H9 (cell line): ENCODE results near the gene ADGRL3. TPM values are rescaled to one million over a fixed set of nuclear protein-coding genes. Genes with fewer than 3 reads are reported as not detected.

Experiments used
- DNase-seq: peaks from one replicate; pipeline ENCODE4 v3.0.0-alpha.2; 2017
- H2AFZ ChIP-seq: one replicate; pipeline ENCODE4 v1.6.1; 2013; ENCODE audit warnings: mild to moderate bottlenecking, low read length, control low read depth, moderate library complexity
- H2AK5ac ChIP-seq: 2 replicates; pipeline ENCODE4 v1.6.1; 2013; ENCODE audit warnings: low read length, control low read depth, mixed read lengths; ENCODE audit not compliant: insufficient read length
- H2BK120ac ChIP-seq: one replicate; pipeline ENCODE4 v1.6.1; 2013; ENCODE audit warnings: low read depth, mild to moderate bottlenecking, low read length, control low read depth, inconsistent platforms; ENCODE audit not compliant: poor library complexity, severe bottlenecking
- H2BK12ac ChIP-seq: 2 replicates; pipeline ENCODE4 v1.6.1; 2013; ENCODE audit warnings: low read length, control low read depth, mixed read lengths, low read depth; ENCODE audit not compliant: insufficient read length
- H2BK15ac ChIP-seq: 2 replicates; pipeline ENCODE4 v1.6.1; 2013; ENCODE audit warnings: low read depth, low read length, control low read depth
- H2BK20ac ChIP-seq: one replicate; pipeline ENCODE4 v1.6.1; 2013; ENCODE audit warnings: low read depth, mild to moderate bottlenecking, low read length, control low read depth, inconsistent platforms; ENCODE audit not compliant: poor library complexity, severe bottlenecking
- H2BK5ac ChIP-seq: 2 replicates; pipeline ENCODE4 v1.6.1; 2013; ENCODE audit warnings: low read length, control low read depth, mixed read lengths; ENCODE audit not compliant: insufficient read length
- H3K14ac ChIP-seq: 2 replicates; pipeline ENCODE4 v1.6.1; 2013; ENCODE audit warnings: low read length, control low read depth; ENCODE audit not compliant: insufficient read depth
- H3K18ac ChIP-seq: 2 replicates; pipeline ENCODE4 v1.6.1; 2013; ENCODE audit warnings: low read depth, mild to moderate bottlenecking, mixed read lengths, low read length, control low read depth; ENCODE audit not compliant: insufficient read length
- H3K23ac ChIP-seq: 2 replicates; pipeline ENCODE4 v1.6.1; 2013; ENCODE audit warnings: low read length, control low read depth, mixed read lengths, low read depth; ENCODE audit not compliant: insufficient read length
- H3K23me2 ChIP-seq: 2 replicates; pipeline ENCODE4 v1.6.1; 2013; ENCODE audit warnings: low read depth, mild to moderate bottlenecking, mixed read lengths, low read length, control low read depth; ENCODE audit not compliant: insufficient read length, poor library complexity, severe bottlenecking
- H3K27ac ChIP-seq: 2 replicates; pipeline ENCODE4 v1.5.1; 2013; ENCODE audit warnings: low read length, control low read depth, mixed read lengths, low read depth; ENCODE audit not compliant: insufficient read length
- H3K27me3 ChIP-seq: 2 replicates; pipeline ENCODE4 v1.6.1; 2013; ENCODE audit warnings: low read length, control low read depth, inconsistent platforms; ENCODE audit not compliant: insufficient read depth
- H3K4ac ChIP-seq: 2 replicates; pipeline ENCODE4 v1.6.1; 2013; ENCODE audit warnings: low read depth, mild to moderate bottlenecking, control low read depth, inconsistent platforms, low read length, moderate library complexity
- H3K4me1 ChIP-seq: 2 replicates; pipeline ENCODE4 v1.6.1; 2013; ENCODE audit warnings: low read length, control low read depth, inconsistent platforms; ENCODE audit not compliant: insufficient read depth
- H3K4me2 ChIP-seq: 2 replicates; pipeline ENCODE4 v1.6.1; 2013; ENCODE audit warnings: low read length, control low read depth, mixed read lengths; ENCODE audit not compliant: insufficient read length, insufficient read depth
- H3K56ac ChIP-seq: 2 replicates; pipeline ENCODE4 v1.6.1; 2013; ENCODE audit warnings: low read depth, mild to moderate bottlenecking, mixed read lengths, low read length, control low read depth; ENCODE audit not compliant: insufficient read length
- H3K79me1 ChIP-seq: 2 replicates; pipeline ENCODE4 v1.6.1; 2013; ENCODE audit warnings: low read depth, mild to moderate bottlenecking, moderate library complexity, low read length, control low read depth, inconsistent platforms; ENCODE audit not compliant: insufficient read depth, poor library complexity, severe bottlenecking
- H3K79me2 ChIP-seq: 2 replicates; pipeline ENCODE4 v1.6.1; 2013; ENCODE audit warnings: low read length, control low read depth, inconsistent platforms; ENCODE audit not compliant: insufficient read depth
- H3K9ac ChIP-seq: 2 replicates; pipeline ENCODE4 v1.6.1; 2013; ENCODE audit warnings: low read length, control low read depth, mixed read lengths; ENCODE audit not compliant: insufficient read length; ENCODE audit errors: extremely low read depth
- H3K9me3 ChIP-seq: one replicate; pipeline ENCODE4 v1.6.1; 2013; ENCODE audit warnings: low read depth, low read length, inconsistent platforms; ENCODE audit not compliant: control insufficient read depth
- H3T11ph ChIP-seq: one replicate; pipeline ENCODE4 v1.6.1; 2013; ENCODE audit warnings: mild to moderate bottlenecking, low read length, control low read depth, inconsistent platforms
- H4K20me1 ChIP-seq: one replicate; pipeline ENCODE4 v1.6.1; 2013; ENCODE audit not compliant: control insufficient read depth, insufficient read length, insufficient read depth
- H4K5ac ChIP-seq: 2 replicates; pipeline ENCODE4 v1.6.1; 2013; ENCODE audit warnings: low read depth, mild to moderate bottlenecking, mixed read lengths, low read length, control low read depth; ENCODE audit not compliant: insufficient read length
- H4K8ac ChIP-seq: replicated peaks from 2 replicates; pipeline ENCODE4 v1.6.1; 2013; ENCODE audit warnings: low read length, control low read depth, mixed read lengths, low read depth; ENCODE audit not compliant: insufficient read length
- H4K91ac ChIP-seq: 2 replicates; pipeline ENCODE4 v1.6.1; 2013; ENCODE audit warnings: low read depth, mild to moderate bottlenecking, moderate library complexity, mixed read lengths, low read length, control low read depth; ENCODE audit not compliant: insufficient read length
- H3K27ac Mint-ChIP-seq, 3 experiments: 2 replicates in 2 of 3; 3 replicates in 1 of 3; pipeline ENCODE4 v1.8.0; 2020 to 2021; ENCODE audit warnings: mixed read lengths in 3 of 3, mild to moderate bottlenecking in 1 of 3, moderate library complexity in 1 of 3
- H3K27me3 Mint-ChIP-seq: 2 replicates; pipeline ENCODE4 v1.8.0; 2021; ENCODE audit warnings: low read depth, mild to moderate bottlenecking, moderate library complexity, mixed read lengths
- H3K36me3 Mint-ChIP-seq, 3 experiments: 2 replicates in 2 of 3; 3 replicates in 1 of 3; pipeline ENCODE4 v1.8.0; 2020 to 2021; ENCODE audit warnings: low read depth in 3 of 3, mixed read lengths in 3 of 3; ENCODE audit not compliant: insufficient read depth in 1 of 3
- H3K4me1 Mint-ChIP-seq, 2 experiments: 2 replicates each; pipeline ENCODE4 v1.8.0; 2020; ENCODE audit warnings: mixed read lengths in 2 of 2
- H3K4me3 Mint-ChIP-seq, 2 experiments: 2 replicates in 1 of 2; 3 replicates in 1 of 2; pipeline ENCODE4 v1.8.0; 2020 to 2021; ENCODE audit warnings: mild to moderate bottlenecking in 2 of 2, mixed read lengths in 2 of 2, moderate library complexity in 1 of 2
- H3K9me3 Mint-ChIP-seq, 2 experiments: 2 replicates in 1 of 2; 3 replicates in 1 of 2; pipeline ENCODE4 v1.8.0; 2020; ENCODE audit warnings: mild to moderate bottlenecking in 2 of 2, mixed read lengths in 2 of 2, moderate library complexity in 1 of 2
- CTCF ChIP-seq: fragments of 200-600 bp; sonication (generic); conservative IDR thresholded peaks from 3 replicates; pipeline ENCODE4 v1.8.0; 2021; ENCODE audit warnings: antibody characterized with exemption, mild to moderate bottlenecking
- WGBS: extraction: QIAGEN DNeasy Blood & Tissue Kit; methylation state at CpG from one replicate; pipeline ENCODE4 v1.1.7; 2013; ENCODE audit warnings: missing lambda C conversion rate, low lambda C conversion rate, mixed read lengths; ENCODE audit not compliant: insufficient read length; ENCODE audit errors: extremely low coverage; 5-methylcytosine and 5-hydroxymethylcytosine counted together
- total RNA-seq: library from RNA; stranded (reverse); gene quantifications from 2 replicates; pipeline ENCODE4 v1.2.1, GENCODE V29; 2021

Gene ADGRL3
- total RNA-seq, 1 experiment from 2014 or later: 5.9 TPM

- no peak overlapping the region for H3K23ac ChIP-seq
- no peak overlapping the region for H2BK12ac ChIP-seq
- H2BK20ac ChIP-seq: no peak overlapping the region
- no CpG with 5 or more reads among the region's 1 CpG for WGBS
- no peak for TF ChIP-seq CTCF
- H3K4ac ChIP-seq: no peak overlapping the region
- peaks cover 0 to 6% (median 0%) of the 10 kb centered on the region in 3 experiments; a peak in 2 of 7 replicates for H3K36me3 Mint-ChIP-seq
- no peaks in the 10 kb centered on the region for H3K23me2 ChIP-seq
- H3K9me3 ChIP-seq: no peaks in the 10 kb centered on the region
- no peak overlapping the region for H3K4me3 Mint-ChIP-seq
- H3K27ac Mint-ChIP-seq: no peak overlapping the region
- H3K4me2 ChIP-seq: no peak overlapping the region
- no peaks in the 10 kb centered on the region for H3K79me1 ChIP-seq
- H3K4me1 ChIP-seq: peaks cover 10% of the 10 kb centered on the region; the same call in 1 of the 2 replicates
- no peak overlapping the region for H3K14ac ChIP-seq
- no peak overlapping the region for H3K18ac ChIP-seq
- H4K8ac ChIP-seq: no peak overlapping the region
- no peak overlapping the region for H4K91ac ChIP-seq
- no peak overlapping the region for H2AFZ ChIP-seq
- H3K9ac ChIP-seq: no peak overlapping the region
- H2BK5ac ChIP-seq: no peak overlapping the region
- no peak overlapping the region for H3K27ac ChIP-seq
- H3T11ph ChIP-seq: no peak overlapping the region
- H2BK15ac ChIP-seq: no peak overlapping the region
- DNase-seq: no peak
- H3K27me3 ChIP-seq: no peaks in the 10 kb centered on the region
- no peaks in the 10 kb centered on the region for H3K79me2 ChIP-seq
- H3K9me3 Mint-ChIP-seq: 0 out of 5 replicates have a peak, but pooled peaks cover 0 to 2% of the 10 kb centered on the region in 2 experiments
- H4K20me1 ChIP-seq: no peaks in the 10 kb centered on the region
- no peak overlapping the region for H2AK5ac ChIP-seq
- H2BK120ac ChIP-seq: no peak overlapping the region
- H3K27me3 Mint-ChIP-seq: no peaks in the 10 kb centered on the region; the same call in 1 of the 2 replicates
- H3K4me1 Mint-ChIP-seq: peaks cover 33 to 40% of the 10 kb centered on the region in 2 experiments
- no peak overlapping the region for H3K56ac ChIP-seq
- H4K5ac ChIP-seq: no peak overlapping the region
Measured at GRCh38 chr4:61864286-61864685, 664.2 kb downstream of the ADGRL3 start.
